Sigmoid colon (tissue), 3 donors: Measurements from ENCODE around the gene PLBD2.

ENCODE experiments used
- CTCF ChIP-seq, 4 experiments: fragments of 450-650 bp in 3 of 4; fragments of 200-600 bp in 1 of 4; IDR thresholded peaks; one replicate each; pipeline ENCODE4 v1.5.1; 2016 to 2019; ENCODE audit warnings: antibody characterized with exemption in 4 of 4, mild to moderate bottlenecking in 3 of 4, moderate library complexity in 2 of 4
- POLR2A ChIP-seq, 2 donors: fragments of 450-650 bp; IDR thresholded peaks; one replicate each; pipeline ENCODE4 v1.6.1; 2016; ENCODE audit warnings: antibody characterized with exemption in 2 of 2, mild to moderate bottlenecking in 2 of 2, moderate library complexity in 2 of 2

- TF ChIP-seq CTCF (IDR thresholded peaks at IDR 0.05) (no peak), POLR2A (IDR thresholded peaks at IDR 0.05) (no peak)
Measured at GRCh38 chr12:113330505-113330904, 27.9 kb upstream of the PLBD2 start.
